ENCODE measurements around the gene MYO18B.

DNA sequence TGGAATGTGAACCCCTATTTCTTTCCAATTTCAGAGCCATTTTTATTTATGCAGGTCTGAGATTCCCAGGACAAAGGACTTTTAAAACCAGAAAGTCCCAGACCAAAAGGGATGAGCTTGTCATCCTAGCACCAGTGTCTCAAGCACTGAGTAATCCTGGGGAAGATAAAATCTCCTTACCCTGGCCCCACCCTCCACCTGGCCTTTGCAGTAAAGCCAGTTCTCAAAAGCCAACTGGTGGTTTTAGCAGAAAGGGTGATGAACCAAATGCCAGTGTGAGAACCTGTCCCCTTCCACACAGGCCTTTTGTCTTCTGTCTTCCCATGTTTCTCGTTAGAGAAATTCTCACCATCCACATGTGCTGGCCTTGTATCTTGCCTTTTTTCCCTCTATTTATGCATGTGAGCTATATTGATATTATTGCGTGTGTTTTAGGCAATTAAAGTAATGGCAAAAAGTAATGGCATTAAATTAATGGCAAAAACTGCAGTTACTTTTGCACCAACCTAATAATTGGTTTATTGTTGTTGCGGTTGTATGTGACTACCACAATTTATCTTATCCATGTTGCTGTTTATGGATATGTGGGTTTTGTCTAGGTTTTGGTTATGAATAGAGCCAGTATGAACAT is 191.3 kb downstream of the MYO18B start:
- TF ChIP-seq, protein P1, sequence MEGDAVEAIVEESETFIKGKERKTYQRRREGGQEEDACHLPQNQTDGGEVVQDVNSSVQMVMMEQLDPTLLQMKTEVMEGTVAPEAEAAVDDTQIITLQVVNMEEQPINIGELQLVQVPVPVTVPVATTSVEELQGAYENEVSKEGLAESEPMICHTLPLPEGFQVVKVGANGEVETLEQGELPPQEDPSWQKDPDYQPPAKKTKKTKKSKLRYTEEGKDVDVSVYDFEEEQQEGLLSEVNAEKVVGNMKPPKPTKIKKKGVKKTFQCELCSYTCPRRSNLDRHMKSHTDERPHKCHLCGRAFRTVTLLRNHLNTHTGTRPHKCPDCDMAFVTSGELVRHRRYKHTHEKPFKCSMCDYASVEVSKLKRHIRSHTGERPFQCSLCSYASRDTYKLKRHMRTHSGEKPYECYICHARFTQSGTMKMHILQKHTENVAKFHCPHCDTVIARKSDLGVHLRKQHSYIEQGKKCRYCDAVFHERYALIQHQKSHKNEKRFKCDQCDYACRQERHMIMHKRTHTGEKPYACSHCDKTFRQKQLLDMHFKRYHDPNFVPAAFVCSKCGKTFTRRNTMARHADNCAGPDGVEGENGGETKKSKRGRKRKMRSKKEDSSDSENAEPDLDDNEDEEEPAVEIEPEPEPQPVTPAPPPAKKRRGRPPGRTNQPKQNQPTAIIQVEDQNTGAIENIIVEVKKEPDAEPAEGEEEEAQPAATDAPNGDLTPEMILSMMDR (conservative IDR thresholded peaks at IDR 0.05 in 1 of 2, IDR thresholded peaks at IDR 0.05 in 1 of 2; ENCODE audit: extremely low read depth in 1 of 2, insufficient read depth in 1 of 2, low read depth in 1 of 2, low read length in 2 of 2) = no peak
- TF ChIP-seq EZH2 (IDR thresholded peaks at IDR 0.05; ENCODE audit: borderline replicate concordance, low read length) = no peak

Data from mammary epithelial cell (primary cell).